DMS 273 treated with DMSO at 0.1 percent for 48 hours (cell line): ENCODE measurements around the gene CLEC2B.
"Not testable (repeated sequence)": the region's sequence is repeated elsewhere in the genome, so short reads cannot be mapped to it uniquely, and the experiment has no call there.

Experiments used
- DNase-seq: peaks from one replicate; lab custom pipeline; 2025; lab: John Stamatoyannopoulos, UW

The CLEC2B gene

DNA sequence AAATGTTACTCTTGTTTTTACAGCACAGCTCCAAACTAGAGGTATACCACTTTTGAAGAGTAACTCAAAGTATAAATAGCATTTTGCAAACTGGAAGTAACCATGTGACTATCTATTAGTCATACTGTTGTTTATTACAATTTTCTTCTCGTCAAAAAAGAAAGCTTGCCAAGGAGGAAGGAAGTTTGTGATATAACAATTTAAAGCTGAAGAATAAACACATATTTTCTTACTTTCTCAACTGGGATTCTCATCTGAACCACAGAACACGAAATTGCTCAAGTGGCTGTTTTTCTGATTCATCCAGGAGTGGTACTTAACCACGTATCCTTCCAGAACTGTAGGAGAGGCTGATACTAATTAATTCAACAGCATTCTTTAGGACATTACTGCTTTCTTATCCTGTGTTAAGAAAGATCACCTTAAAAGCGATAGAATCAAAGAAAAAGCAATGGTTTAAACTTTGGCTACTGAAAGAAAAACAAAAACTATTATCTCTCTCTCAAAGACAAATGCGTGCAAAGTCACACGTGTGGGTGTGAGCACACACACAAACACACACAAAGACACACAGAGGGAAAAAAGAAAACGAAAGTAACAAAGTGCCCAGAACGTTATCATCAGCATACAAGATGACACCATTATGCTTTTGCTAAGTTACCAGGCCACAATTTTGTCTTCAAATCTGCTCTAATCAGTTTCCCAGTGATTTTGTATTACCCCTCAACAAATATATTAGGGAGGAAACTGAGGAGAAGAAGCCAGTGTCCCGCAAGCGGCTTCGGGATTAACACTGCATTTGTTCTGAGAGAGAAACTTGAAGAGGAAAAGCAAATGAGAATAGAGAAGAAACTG is at the start of gene CLEC2B:
CLEC2B (minus strand) TSS at position 48 of the 855 bp plus-strand sequence.
- DNase-seq = no peak

DNA sequence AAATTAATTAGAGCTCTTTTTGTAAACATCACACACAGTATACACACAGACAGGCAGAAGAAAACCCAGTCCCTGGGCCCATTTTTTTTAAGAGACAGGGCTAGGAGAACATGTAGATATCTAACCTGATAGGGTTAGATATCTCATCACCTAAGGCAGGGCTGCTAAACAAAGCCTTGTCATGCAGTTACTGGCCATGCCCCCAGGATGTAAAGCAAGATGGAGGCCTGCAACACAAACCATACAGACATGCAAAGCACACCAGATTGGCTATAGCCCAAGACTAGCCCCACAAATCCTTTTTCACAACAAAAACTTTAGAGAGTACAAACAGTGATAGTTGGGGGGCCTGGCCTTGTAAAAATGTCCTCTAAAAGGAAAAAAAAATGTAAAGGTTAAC is 42.6 kb upstream of the CLEC2B start:
- DNase-seq = no peak

DNA sequence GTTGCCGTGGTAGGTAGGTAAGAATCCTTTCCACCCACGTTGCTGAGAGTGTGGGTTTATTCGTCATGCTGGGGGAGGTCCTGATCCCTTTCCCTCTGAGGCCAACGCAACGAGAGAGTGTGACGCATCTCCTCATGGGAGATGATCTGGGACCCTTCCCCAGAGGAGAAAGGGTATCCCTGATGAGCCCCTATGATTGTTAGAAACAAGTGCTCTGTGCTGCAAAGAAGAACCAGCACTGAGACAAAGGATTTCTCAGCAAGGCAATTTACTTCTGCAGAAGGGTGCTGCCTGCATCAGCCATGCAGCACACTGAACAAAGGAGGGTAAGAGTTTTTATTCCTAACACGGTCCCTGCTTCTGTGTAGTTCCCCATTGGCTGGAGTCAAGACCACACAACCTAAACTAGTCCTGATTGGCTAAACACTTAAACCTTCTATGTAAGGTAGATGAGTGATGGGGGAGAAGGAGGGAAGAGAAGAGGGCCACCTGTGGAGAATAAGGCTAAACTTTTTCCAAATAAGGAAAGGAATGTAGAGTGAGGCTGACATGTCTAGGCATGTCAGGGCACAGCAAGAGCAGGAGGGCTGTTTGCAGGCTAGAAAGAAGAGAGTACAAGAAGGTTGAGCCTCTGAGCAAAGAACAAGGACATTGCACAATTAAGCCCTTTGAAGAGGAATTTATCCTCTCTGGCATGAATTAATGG is 41.7 kb upstream of the CLEC2B start:
- no peak for DNase-seq

DNA sequence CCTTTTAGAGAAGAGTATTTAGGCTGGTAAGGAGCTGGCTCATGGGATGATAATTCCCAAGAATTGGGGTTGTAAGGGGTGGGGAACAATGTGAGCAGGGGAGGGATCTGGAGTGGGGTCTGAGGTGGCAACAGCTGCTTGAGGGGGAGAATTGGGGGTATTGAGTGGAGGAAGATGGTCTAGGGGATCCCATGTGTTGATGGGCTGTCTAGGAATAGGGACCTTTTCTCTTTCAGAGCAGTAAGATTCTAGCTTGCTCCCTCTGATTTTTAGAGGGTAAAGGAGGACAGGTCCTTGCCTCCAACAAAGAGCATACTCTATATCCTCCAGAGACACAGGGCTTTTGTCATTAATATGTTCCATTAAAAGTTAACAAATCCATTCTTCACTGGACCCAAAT is 40.6 kb upstream of the CLEC2B start:
- no peak for DNase-seq

DNA sequence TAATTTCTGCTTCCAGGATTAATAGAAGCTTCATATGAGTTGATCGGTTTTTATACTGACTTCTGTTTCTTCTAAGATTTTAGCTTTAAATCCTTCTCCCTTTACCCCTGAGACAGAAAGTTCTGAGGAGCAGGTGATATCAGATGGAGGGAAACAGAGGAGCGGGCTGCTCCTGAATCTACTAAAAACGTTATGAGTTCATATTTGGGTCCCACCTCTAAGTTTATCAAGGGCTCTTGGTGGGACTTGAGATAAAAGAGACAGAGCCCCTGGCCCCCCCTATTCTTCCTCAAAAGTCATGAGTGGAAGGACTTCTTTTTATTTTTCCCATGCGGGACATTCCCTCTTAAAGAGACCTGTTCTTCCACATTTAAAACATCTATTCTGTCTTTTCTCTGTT is 39.2 kb upstream of the CLEC2B start:
- DNase-seq = no peak

DNA sequence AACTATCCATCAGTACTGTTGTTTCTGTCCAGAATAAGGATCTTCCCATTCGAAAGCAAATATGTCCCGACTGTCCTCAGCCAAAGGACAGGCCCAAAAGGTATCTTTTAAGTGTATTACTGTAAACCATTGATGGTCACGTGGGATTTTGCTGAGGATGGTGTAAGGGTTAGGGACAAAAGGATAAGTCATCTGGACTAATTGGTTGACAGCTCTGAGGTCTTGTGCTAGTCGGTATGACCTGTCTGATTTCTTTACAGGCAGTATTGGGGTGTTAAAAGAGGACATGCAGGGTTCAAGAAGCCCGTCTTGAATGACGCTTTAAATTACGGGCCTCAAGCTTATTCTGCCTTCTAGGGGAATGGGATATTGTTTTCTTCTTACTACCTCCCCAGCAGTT is 38.6 kb upstream of the CLEC2B start:
- DNase-seq = no peak

DNA sequence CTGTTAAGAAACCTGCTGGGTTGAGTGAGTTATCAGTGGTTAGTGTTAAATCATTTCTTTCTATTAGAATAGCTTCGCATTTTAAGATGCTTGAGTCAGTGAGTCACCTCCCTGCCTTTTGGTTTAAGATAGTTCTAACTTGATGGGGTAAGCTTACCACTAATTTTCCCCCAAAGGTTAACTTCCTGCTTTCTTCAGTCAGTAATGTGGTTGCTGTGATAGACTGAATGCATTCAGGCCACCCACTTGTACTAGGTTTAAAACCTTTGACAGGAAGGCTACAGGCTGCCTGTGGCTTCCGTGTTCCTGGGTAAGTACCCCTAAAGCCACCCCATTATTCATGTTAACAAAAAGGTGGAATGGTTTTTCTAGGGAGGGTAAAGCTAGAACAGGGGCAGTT is 37.7 kb upstream of the CLEC2B start:
- no peak for DNase-seq

DNA sequence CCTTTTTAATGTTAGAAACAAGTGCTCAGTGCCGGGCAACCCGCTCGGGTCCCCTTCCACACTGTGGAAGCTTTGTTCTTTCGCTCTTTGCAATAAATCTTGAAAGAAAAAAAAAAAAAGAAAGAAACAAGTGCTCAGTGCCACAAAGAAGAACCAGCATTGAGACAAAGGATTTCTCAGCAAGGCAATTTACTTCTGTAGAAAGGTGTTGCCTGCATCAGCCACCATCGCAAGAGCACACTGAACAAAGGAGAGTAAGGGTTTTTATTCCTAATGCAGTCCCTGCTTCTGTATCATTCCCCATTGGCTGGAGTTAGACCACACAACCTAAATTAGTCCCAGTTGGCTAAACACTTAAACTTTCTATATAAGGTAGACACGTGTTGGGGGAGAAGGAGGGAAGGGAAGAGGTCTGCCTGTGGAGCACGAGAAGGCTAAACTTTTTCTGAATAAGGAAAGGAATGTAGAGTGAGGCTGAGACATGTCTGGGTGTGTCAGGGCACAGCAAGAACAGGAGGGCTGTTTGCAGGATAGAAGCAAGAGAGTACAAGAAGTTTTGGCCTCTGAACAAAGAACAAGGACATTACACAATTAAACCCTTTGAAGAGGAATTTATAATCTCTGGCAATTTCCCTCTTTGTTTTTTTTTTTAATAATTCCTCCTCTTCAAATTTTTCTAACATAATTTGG is 33.5 kb upstream of the CLEC2B start:
- no peak for DNase-seq

DNA sequence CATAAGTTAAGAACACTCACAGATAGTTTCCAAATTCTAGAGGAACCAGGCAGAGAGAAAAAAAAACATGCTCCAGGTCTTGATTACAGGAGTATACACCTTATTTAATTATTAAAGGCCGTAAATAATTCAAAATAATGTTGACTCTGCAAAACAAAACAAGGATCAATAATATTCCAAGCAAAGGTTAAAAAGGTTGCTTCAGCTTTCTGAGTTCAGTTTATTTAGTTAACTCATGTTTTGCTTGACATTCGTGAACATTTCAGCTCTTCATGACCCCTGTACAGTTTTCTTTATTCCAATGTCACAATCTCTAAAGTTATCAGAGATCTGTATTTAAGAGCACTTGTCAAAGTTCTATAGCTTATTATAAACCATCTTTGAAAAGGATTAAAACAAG is 31.8 kb upstream of the CLEC2B start:
- DNase-seq = no peak

DNA sequence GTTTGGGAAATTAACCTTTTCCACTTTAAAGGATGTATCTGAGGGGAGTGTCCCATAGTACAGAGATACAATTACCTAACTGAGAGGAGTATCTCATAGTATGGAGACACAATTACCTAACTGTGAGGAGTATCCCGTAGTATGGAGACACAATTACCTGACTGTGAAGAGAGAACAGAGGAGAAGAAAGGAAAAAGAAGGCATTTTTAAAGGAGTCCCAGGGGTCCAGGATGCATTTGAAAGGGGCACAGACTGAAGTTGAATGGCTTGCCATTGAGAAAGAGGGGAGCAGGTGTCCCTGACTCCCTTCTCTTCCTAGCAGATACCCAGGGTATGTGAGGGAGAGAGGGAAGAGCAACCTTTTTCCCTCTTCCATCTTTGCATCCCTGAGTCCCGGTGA is 30.1 kb upstream of the CLEC2B start:
- no peak for DNase-seq

DNA sequence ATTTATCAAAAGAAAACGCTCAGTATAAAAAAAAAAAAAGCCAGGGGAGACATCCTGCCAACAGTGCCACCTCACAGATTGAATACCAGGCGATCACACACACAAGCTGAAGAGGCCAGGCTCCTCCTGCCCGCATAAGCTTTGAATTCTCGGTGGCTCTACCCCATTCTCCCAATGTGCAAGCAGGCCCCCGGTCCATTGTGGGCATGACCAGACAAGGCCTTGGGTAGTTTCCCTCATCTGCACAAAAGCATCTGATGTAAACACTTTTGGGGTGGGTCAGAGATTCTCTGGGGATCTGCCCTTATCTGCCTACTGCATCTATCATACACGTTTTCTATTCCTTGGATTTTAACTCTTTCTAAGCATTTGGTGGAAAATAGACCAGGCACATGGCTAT is 28.4 kb upstream of the CLEC2B start:
- no peak for DNase-seq

DNA sequence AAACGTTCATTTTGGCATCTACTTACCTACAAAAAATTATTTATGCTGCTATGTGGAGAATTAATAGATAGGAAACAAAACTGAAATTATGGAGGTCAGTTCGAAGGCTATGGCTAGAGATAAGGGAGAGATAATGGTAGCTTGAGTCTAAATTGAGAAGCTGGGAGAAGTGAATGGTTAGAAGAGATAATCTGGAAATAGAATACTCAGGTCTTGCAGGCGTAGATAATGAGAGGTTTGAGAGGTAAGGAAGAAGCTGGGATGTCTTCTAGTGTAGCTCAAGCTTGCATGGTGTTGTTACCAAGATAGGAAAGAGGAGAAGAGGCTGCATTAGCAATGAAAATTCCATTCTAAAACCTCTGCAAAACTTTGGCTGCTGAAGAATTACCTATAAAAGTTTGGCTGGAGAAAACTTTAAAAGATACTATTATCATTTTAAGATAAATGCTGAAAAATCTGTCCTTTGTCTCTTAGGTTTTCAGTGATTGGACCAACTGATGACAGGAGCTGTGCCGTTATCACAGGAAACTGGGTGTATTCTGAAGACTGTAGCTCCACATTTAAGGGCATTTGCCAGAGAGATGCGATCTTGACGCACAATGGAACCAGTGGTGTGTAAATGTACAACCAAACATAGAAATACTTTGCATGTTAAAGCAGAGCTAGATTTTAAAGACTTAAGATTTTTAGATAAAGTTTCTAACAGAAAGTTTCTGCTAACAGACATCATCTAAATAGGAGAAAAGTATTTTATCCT is 26.2 kb upstream of the CLEC2B start:
- no peak for DNase-seq

DNA sequence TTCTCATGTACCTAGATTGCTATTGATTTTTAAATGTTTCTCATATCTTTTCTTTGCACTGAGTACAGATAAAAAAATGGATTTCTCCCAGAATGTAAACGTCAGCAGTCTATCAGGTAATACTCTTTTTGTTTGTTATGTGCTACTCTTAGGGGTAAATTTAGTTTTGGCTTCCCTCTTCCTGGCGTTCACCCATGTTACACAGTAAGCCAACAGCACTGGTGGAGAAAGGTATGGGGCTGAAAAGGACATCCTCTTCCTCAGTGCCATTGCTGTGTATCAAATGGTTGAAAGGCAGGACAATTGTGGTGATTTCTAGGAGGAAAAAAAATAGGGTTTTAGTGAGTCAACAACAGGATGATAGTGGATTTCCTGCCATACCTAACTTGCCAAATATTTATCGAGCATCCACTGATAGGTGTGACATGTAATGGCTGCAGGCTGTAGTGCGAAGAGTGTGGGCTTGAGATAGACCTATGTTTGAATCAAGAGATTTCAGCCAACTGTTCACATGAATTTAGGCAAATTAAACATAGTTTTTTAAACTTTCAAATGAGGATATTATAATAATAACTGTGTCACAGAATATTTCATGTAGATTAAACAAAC is 19.6 kb upstream of the CLEC2B start:
- no peak for DNase-seq

DNA sequence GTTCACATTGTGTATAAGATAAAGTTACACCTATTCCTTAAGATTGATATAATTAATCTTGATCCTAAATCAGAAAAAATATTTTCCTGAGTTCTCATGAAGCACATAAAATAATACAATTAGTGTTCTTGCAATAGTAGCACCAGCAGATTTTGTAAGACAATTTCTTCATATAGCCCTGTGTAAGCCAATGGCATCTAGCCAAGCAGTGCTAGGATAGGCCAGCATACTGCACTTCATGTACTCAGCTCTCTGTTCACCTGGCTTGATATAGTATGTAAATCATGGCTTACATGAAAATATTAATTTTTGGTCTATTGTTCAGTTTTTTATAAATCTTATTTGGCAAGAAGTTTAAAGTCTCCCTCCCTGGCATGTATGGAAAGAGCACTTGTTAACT is 14.0 kb upstream of the CLEC2B start:
- DNase-seq = no peak

DNA sequence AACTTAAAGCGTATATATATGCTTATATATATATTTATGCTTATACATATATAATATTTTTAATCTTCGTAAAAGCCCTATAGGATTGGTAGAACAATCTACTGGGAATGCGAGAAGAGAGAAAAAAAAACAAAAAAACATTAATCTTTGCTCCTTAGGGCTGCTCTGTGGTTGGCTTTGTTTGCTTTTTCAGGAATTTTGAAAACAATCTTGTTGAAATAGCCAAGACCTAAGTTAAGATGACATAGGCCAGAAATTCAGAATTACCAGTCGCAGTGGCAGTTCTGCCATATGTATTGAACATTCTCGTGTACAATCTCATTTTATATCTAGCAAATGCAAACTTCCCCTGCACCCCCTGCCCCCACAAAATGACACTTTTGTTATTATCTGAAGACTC is 12.8 kb upstream of the CLEC2B start:
- DNase-seq = no peak

DNA sequence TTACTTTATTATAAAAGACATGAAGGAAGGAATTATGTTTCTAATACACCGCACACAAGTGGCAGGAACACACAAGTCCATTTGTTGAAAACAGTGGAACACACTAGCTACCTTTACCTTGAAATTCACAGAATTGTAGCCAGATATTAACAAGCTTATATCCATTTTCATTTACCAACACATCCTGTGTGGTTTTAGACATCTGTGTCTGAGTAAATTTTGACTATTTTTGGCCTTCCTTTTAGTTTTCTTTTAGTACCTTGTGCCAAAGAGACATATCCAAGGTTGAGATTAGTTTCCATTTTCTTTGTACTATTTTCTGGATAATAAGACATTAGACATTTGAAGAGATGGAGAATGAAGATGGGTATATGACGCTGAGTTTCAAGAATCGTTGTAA is 12.1 kb upstream of the CLEC2B start, which contains the start of gene KLRF2:
KLRF2 (plus strand) TSS at position 244 of the 400 bp plus-strand sequence; CDS start at position 351, 107 bp downstream.
- DNase-seq = no peak

DNA sequence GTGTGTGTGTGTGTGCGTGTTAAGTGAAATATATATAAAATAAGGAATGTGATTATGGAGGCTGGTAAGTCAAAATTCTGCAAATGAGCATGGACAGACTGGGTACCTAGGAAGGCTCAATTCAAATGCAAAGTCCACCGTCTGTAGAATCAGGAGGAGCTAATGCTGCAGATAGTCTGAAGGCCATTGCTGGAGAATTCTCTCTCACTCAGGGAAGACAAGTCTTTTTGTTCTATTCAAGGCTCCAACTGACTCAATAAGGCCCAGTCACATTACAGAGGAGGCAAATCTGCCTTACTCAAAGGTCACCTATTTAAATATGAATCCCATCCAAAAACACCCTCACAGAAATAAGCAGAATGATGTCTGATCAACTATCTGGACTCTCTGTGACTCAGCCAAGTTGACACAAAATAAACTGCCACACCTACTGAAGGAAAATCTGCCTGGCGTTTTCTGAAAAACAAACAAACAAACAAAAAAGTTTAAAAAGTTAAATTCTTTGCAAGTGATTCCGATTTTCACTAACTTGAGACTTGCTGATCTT is 11.5 kb upstream of the CLEC2B start:
- DNase-seq = no peak

DNA sequence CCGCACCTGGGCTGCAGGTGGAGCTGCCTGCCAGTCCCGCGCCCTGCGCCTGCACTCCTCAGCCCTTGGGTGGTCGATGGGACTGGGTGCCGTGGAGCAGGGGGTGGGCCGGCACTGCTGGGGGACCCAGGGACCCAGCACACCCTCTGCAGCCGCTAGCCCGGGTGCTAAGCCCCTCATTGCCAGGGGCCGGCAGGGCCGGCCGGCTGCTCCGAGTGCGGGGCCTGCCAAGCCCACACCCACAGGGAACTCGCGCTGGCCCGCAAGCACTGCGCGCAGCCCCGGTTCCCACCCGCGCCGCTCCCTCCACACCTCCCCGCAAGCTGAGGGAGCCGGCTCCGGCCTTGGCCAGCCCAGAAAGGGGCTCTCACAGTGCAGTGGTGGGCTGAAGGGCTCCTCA is 7.0 kb upstream of the CLEC2B start:
- not testable (repeated sequence) for DNase-seq

DNA sequence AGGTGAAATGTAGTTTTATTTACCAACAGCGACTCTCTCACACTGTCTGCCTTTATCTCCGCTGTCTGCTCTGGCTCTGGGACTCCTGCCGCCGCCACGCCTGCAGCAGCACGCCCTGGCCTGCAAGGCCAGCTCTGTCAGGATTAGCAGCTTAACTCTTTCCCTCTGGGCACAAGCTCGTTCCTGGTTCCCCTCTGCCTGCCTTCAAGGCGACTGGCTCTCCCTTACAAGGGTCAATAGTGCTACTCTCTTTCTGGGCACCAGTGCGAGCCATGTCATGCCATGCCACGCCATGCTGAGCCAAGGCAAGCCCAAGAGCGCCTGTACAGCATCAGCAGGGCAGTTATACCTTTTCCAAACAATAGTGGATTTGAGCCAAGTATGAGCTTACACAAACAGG is 3.6 kb upstream of the CLEC2B start:
- DNase-seq = no peak

DNA sequence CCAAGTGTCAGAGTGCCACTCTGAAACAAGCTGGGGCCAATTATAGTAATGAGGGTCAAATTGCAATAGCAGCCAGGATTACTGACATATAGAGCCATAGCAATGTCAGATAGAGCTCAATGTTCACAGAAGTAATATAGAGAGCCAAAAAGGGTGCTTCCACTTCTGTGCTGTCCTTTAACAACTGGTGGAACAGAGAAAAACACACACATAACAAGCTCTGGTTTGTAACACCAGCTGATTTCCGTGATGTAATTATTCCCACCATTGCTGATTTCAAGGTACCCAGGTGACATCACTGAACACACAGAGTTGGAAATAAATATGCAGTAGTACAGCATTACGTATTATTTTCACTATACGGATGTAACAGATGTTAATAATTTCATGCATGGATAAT is 3.0 kb upstream of the CLEC2B start:
- DNase-seq = no peak

DNA sequence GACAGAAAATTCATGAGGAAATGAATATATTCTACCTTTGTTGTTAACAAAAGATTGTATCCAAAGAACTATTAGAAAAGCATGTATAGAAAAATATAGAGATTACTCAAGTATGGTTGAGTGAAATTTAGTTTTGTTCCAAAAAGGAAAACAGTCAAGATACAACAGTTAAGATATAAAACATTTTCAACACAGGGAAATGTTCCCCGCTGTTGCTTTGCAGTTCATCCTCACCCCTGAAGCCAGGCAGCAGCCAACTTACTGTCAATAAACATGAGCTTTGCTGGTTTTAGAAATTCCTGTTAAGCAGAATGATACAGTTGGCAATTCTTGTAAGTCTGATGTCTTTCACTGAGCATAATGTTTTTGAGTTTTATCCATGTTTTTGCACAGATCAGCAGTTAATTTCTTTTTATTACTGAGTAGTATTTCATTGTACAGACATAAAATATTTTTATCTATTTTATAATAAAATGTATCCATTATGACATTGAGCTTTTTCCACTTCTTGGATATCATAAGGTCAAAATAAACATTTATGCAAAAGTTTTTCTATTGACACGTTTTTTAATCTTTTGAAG is 1.2 kb upstream of the CLEC2B start:
- no peak for DNase-seq
